Measurements from ENCODE around the gene SARDH. TPM values are rescaled to one million over a fixed set of nuclear protein-coding genes. Genes with fewer than 3 reads are reported as not detected.

SARDH gene
- total and polyA plus RNA-seq, 9 of the 15 experiments (the other 6 are each of a cell fraction or from before 2014, with no cell fraction given): 0.14 TPM; not detected in 8

DNA sequence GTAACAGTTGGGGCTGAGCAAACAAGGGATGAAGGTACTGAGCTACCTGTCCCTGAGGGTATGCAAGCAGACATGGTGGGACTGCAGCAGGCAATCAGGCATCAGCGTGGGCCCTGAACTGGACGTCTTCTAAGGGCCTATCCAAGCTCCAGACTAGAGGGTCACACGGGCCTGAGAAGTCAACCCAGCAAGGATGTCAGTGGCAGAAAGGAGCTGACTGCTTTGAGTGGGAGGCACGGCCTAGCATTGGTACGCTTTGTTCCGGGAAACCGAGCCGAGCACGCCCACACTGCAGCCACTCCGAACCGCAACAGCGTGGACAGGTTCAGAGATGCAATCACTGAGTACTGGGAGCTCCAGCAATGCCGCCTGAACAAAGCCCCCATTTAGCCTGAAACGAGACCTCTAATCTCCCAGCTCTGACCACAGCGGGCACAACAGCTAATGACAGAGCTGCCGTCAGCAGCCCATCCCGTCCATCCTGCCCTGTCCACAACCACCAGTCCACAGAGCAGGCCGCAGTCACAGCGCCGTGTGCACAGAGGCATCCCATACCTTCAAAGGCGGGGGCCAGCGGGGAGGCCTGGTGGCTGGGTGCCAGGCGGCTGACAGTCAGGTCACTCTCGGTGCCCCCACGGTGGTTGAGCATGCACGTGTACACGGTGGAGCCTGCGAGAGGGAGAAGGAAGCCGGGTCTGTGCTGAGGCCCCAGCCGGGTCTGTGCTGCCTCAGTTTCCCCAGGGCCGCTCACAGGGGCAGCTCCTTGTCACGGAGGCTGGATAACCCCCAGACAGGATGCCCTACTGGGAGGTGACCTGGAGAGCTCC lies 44.2 kb downstream of the SARDH start:
- ChIA-PET POLR2A (no interaction called here), CTCF (ENCODE audit: low intra/inter-chr PET ratio) (no interaction called here)
- H3K4me3 ChIP-seq: no peak overlapping the region
- no peak for FAIRE-seq
- H2AFZ ChIP-seq (ENCODE audit: low read depth, low read length): no peak overlapping the region
- H3K27me3 ChIP-seq (ENCODE audit: control insufficient read depth in 2 of 2, insufficient read depth in 2 of 2, low read length in 2 of 2): peaks cover 17 to 64% of the 10 kb centered on the region in 2 experiments
- H3K9me1 ChIP-seq (ENCODE audit: control insufficient read depth, insufficient read depth, low read length): no peaks in the 10 kb centered on the region
- H3K4me2 ChIP-seq (ENCODE audit: insufficient read depth, low read length): no peak overlapping the region
- no peak for ATAC-seq
- no peaks in the 10 kb centered on the region for H3K36me3 ChIP-seq (ENCODE audit: control insufficient read depth, insufficient read depth, low read length)
- in situ Hi-C loops (cut with MboI) (no loop called here), intact Hi-C loops (cut with micrococcal nuclease) (no loop called here)
- peaks cover 15% of the 10 kb centered on the region for H4K20me1 ChIP-seq (replicated peaks; ENCODE audit: control insufficient read depth, insufficient read depth, low read length)
- no peak for TF ChIP-seq ELF2 (CRISPR knock-in tag; IDR thresholded peaks at IDR 0.05)
- TF ChIP-seq, protein P1, sequence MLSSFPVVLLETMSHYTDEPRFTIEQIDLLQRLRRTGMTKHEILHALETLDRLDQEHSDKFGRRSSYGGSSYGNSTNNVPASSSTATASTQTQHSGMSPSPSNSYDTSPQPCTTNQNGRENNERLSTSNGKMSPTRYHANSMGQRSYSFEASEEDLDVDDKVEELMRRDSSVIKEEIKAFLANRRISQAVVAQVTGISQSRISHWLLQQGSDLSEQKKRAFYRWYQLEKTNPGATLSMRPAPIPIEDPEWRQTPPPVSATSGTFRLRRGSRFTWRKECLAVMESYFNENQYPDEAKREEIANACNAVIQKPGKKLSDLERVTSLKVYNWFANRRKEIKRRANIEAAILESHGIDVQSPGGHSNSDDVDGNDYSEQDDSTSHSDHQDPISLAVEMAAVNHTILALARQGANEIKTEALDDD (IDR thresholded peaks at IDR 0.05): no peak
- DNase-seq (ENCODE audit: extremely low read depth in 1 of 4, low spot score in 3 of 4): no peak
- no peak overlapping the region for H3K9ac ChIP-seq (ENCODE audit: insufficient read depth in 1 of 2, low read depth in 2 of 2, low read length in 2 of 2)
- BruUV-seq (replicated peaks): no TSS peak
- H3K4me1 ChIP-seq (replicated peaks in 1 of 2; ENCODE audit: control insufficient read depth in 2 of 2, insufficient read depth in 2 of 2, low read length in 2 of 2): peaks cover 0 to 4% of the 10 kb centered on the region in 2 experiments; a peak in 2 of 5 replicates
- WGBS (ENCODE audit: insufficient coverage, low coverage, missing lambda C conversion rate): 3% methylated on average over 31 of the region's 32 CpGs
- no peaks in the 10 kb centered on the region for H3K9me3 ChIP-seq (replicated peaks; ENCODE audit: control insufficient read depth, insufficient read depth, low read depth, low read length)
- no peak overlapping the region for H3K27ac ChIP-seq (ENCODE audit: extremely low read depth, low read depth, low read length)
- H3K79me2 ChIP-seq (ENCODE audit: control insufficient read depth, insufficient read depth, low read length): no peaks in the 10 kb centered on the region

DNA sequence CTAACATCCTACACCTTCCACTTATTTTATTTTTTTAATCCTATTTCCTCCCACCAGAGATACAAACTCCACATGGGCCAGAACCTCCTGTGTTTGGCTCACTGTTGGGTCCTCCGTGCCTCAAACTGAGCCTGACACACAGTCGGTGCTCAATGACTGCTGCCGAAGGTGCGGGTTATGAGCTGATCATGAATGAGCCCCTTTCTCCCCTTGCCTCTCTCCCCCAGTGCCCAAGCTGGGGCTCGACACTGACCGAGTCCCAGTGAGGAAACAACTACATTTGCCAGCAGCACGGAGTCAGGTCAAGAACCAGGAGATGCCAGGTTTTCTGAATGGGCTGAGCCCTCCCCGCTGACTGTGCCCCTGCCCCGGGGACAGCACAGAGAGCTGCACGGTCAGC lies 45.0 kb downstream of the SARDH start:
- no peak for ATAC-seq
- Histone ChIP-seq H3K9me3 (replicated peaks; ENCODE audit: control insufficient read depth, insufficient read depth, low read depth, low read length) (no peaks in the 10 kb centered on the region), H3K4me3 (no peak overlapping the region), H4K20me1 (replicated peaks; ENCODE audit: control insufficient read depth, insufficient read depth, low read length) (peaks cover 15% of the 10 kb centered on the region), H3K79me2 (ENCODE audit: control insufficient read depth, insufficient read depth, low read length) (no peaks in the 10 kb centered on the region), H3K36me3 (ENCODE audit: control insufficient read depth, insufficient read depth, low read length) (no peaks in the 10 kb centered on the region), H3K27ac (ENCODE audit: extremely low read depth, low read depth, low read length) (no peak overlapping the region), H3K4me1 (replicated peaks in 1 of 2; ENCODE audit: control insufficient read depth in 2 of 2, insufficient read depth in 2 of 2, low read length in 2 of 2) (peaks cover 0 to 4% of the 10 kb centered on the region in 2 experiments; a peak in 2 of 5 replicates), H3K4me2 (ENCODE audit: insufficient read depth, low read length) (no peak overlapping the region), H2AFZ (ENCODE audit: low read depth, low read length) (no peak overlapping the region), H3K9ac (ENCODE audit: insufficient read depth in 1 of 2, low read depth in 2 of 2, low read length in 2 of 2) (no peak overlapping the region), H3K9me1 (ENCODE audit: control insufficient read depth, insufficient read depth, low read length) (no peaks in the 10 kb centered on the region), H3K27me3 (ENCODE audit: control insufficient read depth in 2 of 2, insufficient read depth in 2 of 2, low read length in 2 of 2) (peaks cover 17 to 72% of the 10 kb centered on the region in 2 experiments)
- FAIRE-seq: no peak
- in situ Hi-C loops (cut with MboI): no loop called here
- ChIA-PET CTCF (ENCODE audit: low intra/inter-chr PET ratio) (no interaction called here), POLR2A (no interaction called here)
- intact Hi-C loops (cut with micrococcal nuclease): no loop called here
- 1% methylated on average over 8 of the region's 10 CpGs for WGBS (ENCODE audit: insufficient coverage, low coverage, missing lambda C conversion rate)
- BruUV-seq (replicated peaks): no TSS peak
- no peak for DNase-seq (ENCODE audit: extremely low read depth in 1 of 4, low spot score in 3 of 4)
- no peak for TF ChIP-seq ZNF274 (IDR thresholded peaks at IDR 0.05; ENCODE audit: borderline replicate concordance, low read depth, low read length)
- TF ChIP-seq, protein P2, sequence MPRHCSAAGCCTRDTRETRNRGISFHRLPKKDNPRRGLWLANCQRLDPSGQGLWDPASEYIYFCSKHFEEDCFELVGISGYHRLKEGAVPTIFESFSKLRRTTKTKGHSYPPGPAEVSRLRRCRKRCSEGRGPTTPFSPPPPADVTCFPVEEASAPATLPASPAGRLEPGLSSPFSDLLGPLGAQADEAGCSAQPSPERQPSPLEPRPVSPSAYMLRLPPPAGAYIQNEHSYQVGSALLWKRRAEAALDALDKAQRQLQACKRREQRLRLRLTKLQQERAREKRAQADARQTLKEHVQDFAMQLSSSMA (CRISPR knock-in tag; IDR thresholded peaks at IDR 0.05): no peak
- TF ChIP-seq RBBP5 (IDR thresholded peaks at IDR 0.05; ENCODE audit: borderline replicate concordance, insufficient read depth, low read length, poor library complexity, severe bottlenecking): no peak
- no peak for TF ChIP-seq ZNF121 (CRISPR knock-in tag; conservative IDR thresholded peaks at IDR 0.05)
- TF ChIP-seq, protein P3, sequence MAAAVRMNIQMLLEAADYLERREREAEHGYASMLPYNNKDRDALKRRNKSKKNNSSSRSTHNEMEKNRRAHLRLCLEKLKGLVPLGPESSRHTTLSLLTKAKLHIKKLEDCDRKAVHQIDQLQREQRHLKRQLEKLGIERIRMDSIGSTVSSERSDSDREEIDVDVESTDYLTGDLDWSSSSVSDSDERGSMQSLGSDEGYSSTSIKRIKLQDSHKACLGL (CRISPR knock-in tag; IDR thresholded peaks at IDR 0.05; ENCODE audit: borderline replicate concordance, poor library complexity, severe bottlenecking): no peak
- no peak for TF ChIP-seq ZFPM2 (CRISPR knock-in tag; IDR thresholded peaks at IDR 0.05)
- TF ChIP-seq PPARD (CRISPR knock-in tag; IDR thresholded peaks at IDR 0.05): no peak
- TF ChIP-seq MXI1 (IDR thresholded peaks at IDR 0.05; ENCODE audit: low read depth, low read length): no peak
- TF ChIP-seq CTBP1 (IDR thresholded peaks at IDR 0.05; ENCODE audit: borderline replicate concordance): no peak
- TF ChIP-seq RUNX1 (IDR thresholded peaks at IDR 0.05; ENCODE audit: low read depth): no peak
- TF ChIP-seq ZFP1 (CRISPR knock-in tag; IDR thresholded peaks at IDR 0.05): no peak
- no peak for TF ChIP-seq SAFB2 (IDR thresholded peaks at IDR 0.05; ENCODE audit: borderline replicate concordance, low read depth, low read length, severe bottlenecking)
